Breast epithelium (tissue), 4 donors: Measurements from ENCODE around the gene FLAD1. TPM values are rescaled to one million over a fixed set of nuclear protein-coding genes. Genes with fewer than 3 reads are reported as not detected.

ENCODE experiments used
- DNase-seq, 2 donors: peaks; one replicate each; pipeline ENCODE4 v3.0.0-alpha.2; 2019; ENCODE audit warnings: low spot score in 2 of 2
- H3K27ac ChIP-seq, 2 donors: fragments of 200-600 bp; sonication (generic) in 1 of 2; one replicate each; pipeline ENCODE4 v1.5.1; 2016 to 2019; ENCODE audit warnings: mild to moderate bottlenecking in 1 of 2
- H3K27me3 ChIP-seq, 2 donors: fragments of 200-600 bp; sonication (generic) in 1 of 2; one replicate each; pipeline versions ENCODE4 v1.5.1 to v1.6.0; 2017 to 2019; ENCODE audit warnings: control low read depth in 1 of 2, mild to moderate bottlenecking in 1 of 2
- H3K36me3 ChIP-seq: fragments of 200-600 bp; one replicate; pipeline ENCODE4 v1.5.1; 2019
- H3K4me1 ChIP-seq, 2 donors: fragments of 200-600 bp; sonication (generic); one replicate each; pipeline ENCODE4 v1.5.1; 2016 to 2019; ENCODE audit warnings: control low read depth in 1 of 2
- H3K4me3 ChIP-seq, 3 donors: fragments of 200-600 bp; sonication (generic); 1 replicate in 2 of 3; 2 replicates in 1 of 3; pipeline ENCODE4 v1.5.1; 2016 to 2019; ENCODE audit warnings: mild to moderate bottlenecking in 3 of 3, moderate library complexity in 2 of 3
- H3K9me3 ChIP-seq, 2 donors: fragments of 200-600 bp; sonication (generic) in 1 of 2; one replicate each; pipeline ENCODE4 v1.5.1; 2016 to 2019; ENCODE audit warnings: control low read depth in 1 of 2
- CTCF ChIP-seq, 3 donors: fragments of 450-650 bp; IDR thresholded peaks; one replicate each; pipeline ENCODE4 v1.5.1; 2016 to 2017; ENCODE audit warnings: antibody characterized with exemption in 3 of 3, mild to moderate bottlenecking in 3 of 3, moderate library complexity in 3 of 3
- POLR2A ChIP-seq: fragments of 450-650 bp; IDR thresholded peaks from one replicate; pipeline ENCODE4 v1.6.1; 2016; ENCODE audit warnings: antibody characterized with exemption, mild to moderate bottlenecking, moderate library complexity
- POLR2AphosphoS5 ChIP-seq, 3 donors: sonication (generic); formaldehyde crosslinking; IDR thresholded peaks; one replicate each; pipeline ENCODE4 v1.6.1; 2017; ENCODE audit warnings: antibody characterized with exemption in 3 of 3
- intact Hi-C: fragments of 100-400 bp; cut with DNase I; formaldehyde crosslinking; loops from one replicate; pipeline ENCODE4 v1.15.1; 2023; ENCODE audit warnings: low total_unique reads
- total RNA-seq, 3 donors: library from RNA; depleted of rRNA; stranded (reverse); fragments of >200 nt; gene quantifications; one replicate each; pipeline ENCODE4 v1.1.0, GENCODE V29; 2016

FLAD1 gene
- total RNA-seq, 3 donors from 2014 or later, result 27.0 to 42.7 (median 39.3) TPM

GRCh38 chr1:155011004-155011416 is 27.9 kb downstream of the FLAD1 start:
- no peaks in the 10 kb centered on the region for H3K27me3 ChIP-seq
- H3K27ac ChIP-seq, result peak overlapping the region; percentile 98 to 99
- no peaks in the 10 kb centered on the region for H3K36me3 ChIP-seq
- H3K4me3 ChIP-seq, result peak overlapping the region in 2 of 3 donors; percentile 63 to 73
- H3K4me1 ChIP-seq, result peaks cover 28 to 36% of the 10 kb centered on the region in 2 donors
- no peak for TF ChIP-seq CTCF (IDR thresholded peaks at IDR 0.05)
- no peak for TF ChIP-seq POLR2A
- no peak for TF ChIP-seq POLR2AphosphoS5 (IDR thresholded peaks at IDR 0.05)
- DNase-seq, result no peak
- H3K9me3 ChIP-seq, result no peaks in the 10 kb centered on the region
- intact Hi-C loops, result no loop called here

- H3K4me1 ChIP-seq, result peaks cover 28 to 32% of the 10 kb centered on the region in 2 donors
- peak overlapping the region in 2 of 3 donors; percentile 63 to 73 for H3K4me3 ChIP-seq
- no peak for DNase-seq
- H3K27me3 ChIP-seq, result no peaks in the 10 kb centered on the region
- no peaks in the 10 kb centered on the region for H3K36me3 ChIP-seq
- H3K9me3 ChIP-seq, result no peaks in the 10 kb centered on the region
- TF ChIP-seq CTCF (IDR thresholded peaks at IDR 0.05), result no peak
- TF ChIP-seq POLR2AphosphoS5 (IDR thresholded peaks at IDR 0.05), result no peak
- no peak for TF ChIP-seq POLR2A
- intact Hi-C loops, result loop anchor here (1.0 kb wide), 1 partner anchor 22 kb away; no protein-coding TSS in a partner anchor
- H3K27ac ChIP-seq, result peak overlapping the region; percentile 98 to 99
These were observed 28.4 kb downstream of the FLAD1 start for GRCh38 chr1:155011437-155012025.

- H3K9me3 ChIP-seq, result no peaks in the 10 kb centered on the region
- peaks cover 26 to 27% of the 10 kb centered on the region in 2 donors for H3K4me1 ChIP-seq
- DNase-seq, result peak in 1 of 2 donors; percentile 75
- intact Hi-C loops, result loop anchor here (1.0 kb wide), 1 partner anchor 23 kb away; no protein-coding TSS in a partner anchor
- H3K4me3 ChIP-seq, result peak overlapping the region in 2 of 3 donors; percentile 63 to 73
- H3K27me3 ChIP-seq, result no peaks in the 10 kb centered on the region
- H3K27ac ChIP-seq, result peak overlapping the region; percentile 98 to 99
- TF ChIP-seq POLR2A (no peak), CTCF (IDR thresholded peaks at IDR 0.05) (no peak), POLR2AphosphoS5 (IDR thresholded peaks at IDR 0.05) (no peak)
- H3K36me3 ChIP-seq, result no peaks in the 10 kb centered on the region
These were observed 28.9 kb downstream of the FLAD1 start for GRCh38 chr1:155012026-155012546.

- Histone ChIP-seq H3K9me3 (no peaks in the 10 kb centered on the region), H3K4me1 (peaks cover 23 to 25% of the 10 kb centered on the region in 2 donors), H3K27ac (peak overlapping the region; percentile 68 to 99), H3K27me3 (no peaks in the 10 kb centered on the region), H3K4me3 (no peak overlapping the region), H3K36me3 (no peaks in the 10 kb centered on the region)
- TF ChIP-seq POLR2AphosphoS5 (IDR thresholded peaks at IDR 0.05) (no peak), POLR2A (no peak), CTCF (IDR thresholded peaks at IDR 0.05) (no peak)
- no peak for DNase-seq
- intact Hi-C loops, result loop anchor here (1.0 kb wide), 1 partner anchor 24 kb away; no protein-coding TSS in a partner anchor
These were observed 29.8 kb downstream of the FLAD1 start for GRCh38 chr1:155012776-155013602.
